ENCODE measurements around the gene PFDN6.

Gene PFDN6

DNA sequence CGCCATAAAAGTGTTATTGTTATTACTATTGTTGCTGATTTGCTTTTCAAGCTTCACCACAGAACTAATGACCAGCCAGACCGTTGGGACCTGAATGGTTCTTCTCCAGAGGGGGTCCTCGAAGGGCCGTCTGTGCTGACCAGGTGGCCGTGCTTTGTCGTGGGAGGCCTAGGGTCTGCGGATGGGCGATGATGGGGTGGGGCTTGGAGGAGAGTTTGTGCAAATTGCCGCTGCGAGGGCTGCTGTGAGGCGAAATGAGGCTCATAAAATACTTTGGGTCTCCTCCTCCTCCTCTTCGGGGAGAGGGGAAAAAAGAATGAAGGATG is 34.2 kb downstream of the PFDN6 start:
- TF ChIP-seq, protein P1, sequence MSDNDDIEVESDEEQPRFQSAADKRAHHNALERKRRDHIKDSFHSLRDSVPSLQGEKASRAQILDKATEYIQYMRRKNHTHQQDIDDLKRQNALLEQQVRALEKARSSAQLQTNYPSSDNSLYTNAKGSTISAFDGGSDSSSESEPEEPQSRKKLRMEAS (IDR thresholded peaks at IDR 0.05): 0 out of 2 replicates have a peak, but pooled peaks have one; percentile 9
- TF ChIP-seq, protein P2, sequence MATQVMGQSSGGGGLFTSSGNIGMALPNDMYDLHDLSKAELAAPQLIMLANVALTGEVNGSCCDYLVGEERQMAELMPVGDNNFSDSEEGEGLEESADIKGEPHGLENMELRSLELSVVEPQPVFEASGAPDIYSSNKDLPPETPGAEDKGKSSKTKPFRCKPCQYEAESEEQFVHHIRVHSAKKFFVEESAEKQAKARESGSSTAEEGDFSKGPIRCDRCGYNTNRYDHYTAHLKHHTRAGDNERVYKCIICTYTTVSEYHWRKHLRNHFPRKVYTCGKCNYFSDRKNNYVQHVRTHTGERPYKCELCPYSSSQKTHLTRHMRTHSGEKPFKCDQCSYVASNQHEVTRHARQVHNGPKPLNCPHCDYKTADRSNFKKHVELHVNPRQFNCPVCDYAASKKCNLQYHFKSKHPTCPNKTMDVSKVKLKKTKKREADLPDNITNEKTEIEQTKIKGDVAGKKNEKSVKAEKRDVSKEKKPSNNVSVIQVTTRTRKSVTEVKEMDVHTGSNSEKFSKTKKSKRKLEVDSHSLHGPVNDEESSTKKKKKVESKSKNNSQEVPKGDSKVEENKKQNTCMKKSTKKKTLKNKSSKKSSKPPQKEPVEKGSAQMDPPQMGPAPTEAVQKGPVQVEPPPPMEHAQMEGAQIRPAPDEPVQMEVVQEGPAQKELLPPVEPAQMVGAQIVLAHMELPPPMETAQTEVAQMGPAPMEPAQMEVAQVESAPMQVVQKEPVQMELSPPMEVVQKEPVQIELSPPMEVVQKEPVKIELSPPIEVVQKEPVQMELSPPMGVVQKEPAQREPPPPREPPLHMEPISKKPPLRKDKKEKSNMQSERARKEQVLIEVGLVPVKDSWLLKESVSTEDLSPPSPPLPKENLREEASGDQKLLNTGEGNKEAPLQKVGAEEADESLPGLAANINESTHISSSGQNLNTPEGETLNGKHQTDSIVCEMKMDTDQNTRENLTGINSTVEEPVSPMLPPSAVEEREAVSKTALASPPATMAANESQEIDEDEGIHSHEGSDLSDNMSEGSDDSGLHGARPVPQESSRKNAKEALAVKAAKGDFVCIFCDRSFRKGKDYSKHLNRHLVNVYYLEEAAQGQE (IDR thresholded peaks at IDR 0.05; ENCODE audit: low read depth): peak; percentile 2; the same call in 1 of the 2 replicates
- no peak for TF ChIP-seq CREB1 (IDR thresholded peaks at IDR 0.05; ENCODE audit: low read depth)
- no peak for TF ChIP-seq NFIC (IDR thresholded peaks at IDR 0.05)

DNA sequence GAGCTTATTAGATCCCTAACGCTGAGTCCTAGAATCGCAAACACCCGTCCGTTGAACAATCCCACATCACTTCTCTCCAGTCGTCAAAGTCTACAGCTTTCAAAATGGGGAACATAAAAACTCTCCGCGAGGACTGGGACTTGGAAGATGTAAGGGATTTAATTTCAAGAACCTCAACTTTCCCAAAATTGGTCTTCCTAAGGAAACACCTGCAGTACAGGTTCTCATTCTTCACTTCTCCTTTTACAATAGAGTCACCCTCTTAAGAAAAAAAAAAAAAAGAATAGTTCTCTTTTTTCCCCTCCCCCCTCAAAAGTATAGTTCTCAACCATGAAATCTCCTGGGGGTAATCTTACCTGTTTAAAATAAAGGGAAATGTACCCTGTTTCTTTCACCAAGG is 34.7 kb downstream of the PFDN6 start:
- TF ChIP-seq, protein P1 (IDR thresholded peaks at IDR 0.05): no peak
- TF ChIP-seq EGR1 (IDR thresholded peaks at IDR 0.05) (no peak), TAF1 (IDR thresholded peaks at IDR 0.05; ENCODE audit: low read depth) (no peak), EP300 (IDR thresholded peaks at IDR 0.05; ENCODE audit: borderline replicate concordance) (no peak), FOXM1 (IDR thresholded peaks at IDR 0.05; ENCODE audit: borderline replicate concordance, low read depth) (no peak), TEAD4 (IDR thresholded peaks at IDR 0.05) (no peak), CREB1 (IDR thresholded peaks at IDR 0.05; ENCODE audit: low read depth) (no peak), CEBPB (IDR thresholded peaks at IDR 0.05) (no peak)
- TF ChIP-seq, protein P2 (IDR thresholded peaks at IDR 0.05; ENCODE audit: low read depth): no peak
- TF ChIP-seq, protein P3, sequence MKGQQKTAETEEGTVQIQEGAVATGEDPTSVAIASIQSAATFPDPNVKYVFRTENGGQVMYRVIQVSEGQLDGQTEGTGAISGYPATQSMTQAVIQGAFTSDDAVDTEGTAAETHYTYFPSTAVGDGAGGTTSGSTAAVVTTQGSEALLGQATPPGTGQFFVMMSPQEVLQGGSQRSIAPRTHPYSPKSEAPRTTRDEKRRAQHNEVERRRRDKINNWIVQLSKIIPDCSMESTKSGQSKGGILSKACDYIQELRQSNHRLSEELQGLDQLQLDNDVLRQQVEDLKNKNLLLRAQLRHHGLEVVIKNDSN (IDR thresholded peaks at IDR 0.05): no peak

DNA sequence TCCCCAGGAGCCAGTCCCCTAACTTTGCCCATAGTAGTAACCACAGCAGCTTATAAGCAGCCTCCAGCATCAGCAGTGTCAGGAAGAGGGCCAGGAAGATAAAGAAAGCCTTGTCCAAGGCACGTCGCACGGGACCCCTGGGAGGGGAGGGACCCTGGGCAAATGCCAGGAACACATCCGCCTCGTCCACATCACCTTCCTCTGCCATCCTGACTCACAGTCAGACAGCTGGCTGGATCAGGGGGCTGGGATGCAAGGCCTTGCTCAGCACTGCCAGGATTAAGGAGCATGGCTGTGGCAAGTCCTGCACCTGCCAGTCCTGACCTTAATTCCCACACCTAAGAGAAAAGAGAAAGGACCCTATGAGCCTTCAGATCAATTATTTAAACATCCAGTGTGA is 39.7 kb downstream of the PFDN6 start:
- TF ChIP-seq EGR1 (IDR thresholded peaks at IDR 0.05) (no peak), ZBTB7A (IDR thresholded peaks at IDR 0.05; ENCODE audit: low read depth) (no peak), TCF12 (IDR thresholded peaks at IDR 0.05; ENCODE audit: low read depth) (no peak), TEAD4 (IDR thresholded peaks at IDR 0.05) (no peak), NFIC (IDR thresholded peaks at IDR 0.05) (no peak), CEBPB (IDR thresholded peaks at IDR 0.05) (no peak), RAD21 (IDR thresholded peaks at IDR 0.05; ENCODE audit: low read depth) (no peak), TAF1 (IDR thresholded peaks at IDR 0.05; ENCODE audit: low read depth) (no peak), EP300 (IDR thresholded peaks at IDR 0.05; ENCODE audit: borderline replicate concordance) (no peak), FOXM1 (IDR thresholded peaks at IDR 0.05; ENCODE audit: borderline replicate concordance, low read depth) (no peak), YY1 (IDR thresholded peaks at IDR 0.05; ENCODE audit: low read depth) (no peak), CREB1 (IDR thresholded peaks at IDR 0.05; ENCODE audit: low read depth) (no peak)
- TF ChIP-seq, protein P2 (IDR thresholded peaks at IDR 0.05; ENCODE audit: low read depth): no peak
- TF ChIP-seq, protein P1 (IDR thresholded peaks at IDR 0.05): no peak
- TF ChIP-seq, protein P3 (IDR thresholded peaks at IDR 0.05): no peak

DNA sequence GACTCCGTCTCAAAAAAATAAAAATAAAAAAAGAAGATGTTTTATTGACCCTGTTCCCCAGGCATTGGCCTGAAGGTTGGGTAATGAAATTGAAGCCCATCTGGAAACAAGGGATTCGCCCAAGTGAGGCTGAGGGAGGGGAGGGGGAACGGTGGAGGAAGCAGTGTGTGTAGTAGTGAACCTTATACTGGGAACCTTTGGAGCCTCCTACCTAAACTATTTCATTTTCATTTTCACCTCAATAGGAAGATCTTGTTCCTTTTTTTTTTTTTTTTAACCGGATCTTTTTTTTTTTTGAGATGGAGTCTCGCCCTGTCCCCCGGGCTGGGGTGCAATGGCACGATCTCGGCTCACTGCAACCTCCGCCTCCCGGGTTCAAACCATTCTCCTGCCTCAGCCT is 41.3 kb downstream of the PFDN6 start:
- TF ChIP-seq, protein P2 (IDR thresholded peaks at IDR 0.05; ENCODE audit: low read depth): no peak
- TF ChIP-seq, protein P3 (IDR thresholded peaks at IDR 0.05): no peak
- no peak for TF ChIP-seq TEAD4 (IDR thresholded peaks at IDR 0.05)
- TF ChIP-seq NFIC (IDR thresholded peaks at IDR 0.05): no peak
- TF ChIP-seq ZBTB7A (IDR thresholded peaks at IDR 0.05; ENCODE audit: low read depth): no peak
- no peak for TF ChIP-seq RAD21 (IDR thresholded peaks at IDR 0.05; ENCODE audit: low read depth)
- TF ChIP-seq EP300 (IDR thresholded peaks at IDR 0.05; ENCODE audit: borderline replicate concordance): no peak
- TF ChIP-seq CEBPB (IDR thresholded peaks at IDR 0.05): no peak
- no peak for TF ChIP-seq EGR1 (IDR thresholded peaks at IDR 0.05)
- no peak for TF ChIP-seq TAF1 (IDR thresholded peaks at IDR 0.05; ENCODE audit: low read depth)
- TF ChIP-seq, protein P1 (IDR thresholded peaks at IDR 0.05): no peak
- TF ChIP-seq YY1 (IDR thresholded peaks at IDR 0.05; ENCODE audit: low read depth): no peak
- TF ChIP-seq FOXM1 (IDR thresholded peaks at IDR 0.05; ENCODE audit: borderline replicate concordance, low read depth): no peak
- no peak for TF ChIP-seq CREB1 (IDR thresholded peaks at IDR 0.05; ENCODE audit: low read depth)
- no peak for TF ChIP-seq TCF12 (IDR thresholded peaks at IDR 0.05; ENCODE audit: low read depth)

Data from Ishikawa (cell line).